A549 treated with AZD2906 at 1 μM for 4 hours (cell line): ENCODE results near the gene HJV. TPM values are rescaled to one million over a fixed set of nuclear protein-coding genes. Genes with fewer than 3 reads are reported as not detected.

Source experiments
- total RNA-seq: library from RNA; stranded (reverse); fragments of 200-300 nt; extraction: Qiagen RNA extraction; gene quantifications from 5 replicates; pipeline ENCODE4 v1.2.3, GENCODE V29; 2022

Gene HJV, protein sequence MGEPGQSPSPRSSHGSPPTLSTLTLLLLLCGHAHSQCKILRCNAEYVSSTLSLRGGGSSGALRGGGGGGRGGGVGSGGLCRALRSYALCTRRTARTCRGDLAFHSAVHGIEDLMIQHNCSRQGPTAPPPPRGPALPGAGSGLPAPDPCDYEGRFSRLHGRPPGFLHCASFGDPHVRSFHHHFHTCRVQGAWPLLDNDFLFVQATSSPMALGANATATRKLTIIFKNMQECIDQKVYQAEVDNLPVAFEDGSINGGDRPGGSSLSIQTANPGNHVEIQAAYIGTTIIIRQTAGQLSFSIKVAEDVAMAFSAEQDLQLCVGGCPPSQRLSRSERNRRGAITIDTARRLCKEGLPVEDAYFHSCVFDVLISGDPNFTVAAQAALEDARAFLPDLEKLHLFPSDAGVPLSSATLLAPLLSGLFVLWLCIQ
- total RNA-seq = not detected in 5 replicates

DNA sequence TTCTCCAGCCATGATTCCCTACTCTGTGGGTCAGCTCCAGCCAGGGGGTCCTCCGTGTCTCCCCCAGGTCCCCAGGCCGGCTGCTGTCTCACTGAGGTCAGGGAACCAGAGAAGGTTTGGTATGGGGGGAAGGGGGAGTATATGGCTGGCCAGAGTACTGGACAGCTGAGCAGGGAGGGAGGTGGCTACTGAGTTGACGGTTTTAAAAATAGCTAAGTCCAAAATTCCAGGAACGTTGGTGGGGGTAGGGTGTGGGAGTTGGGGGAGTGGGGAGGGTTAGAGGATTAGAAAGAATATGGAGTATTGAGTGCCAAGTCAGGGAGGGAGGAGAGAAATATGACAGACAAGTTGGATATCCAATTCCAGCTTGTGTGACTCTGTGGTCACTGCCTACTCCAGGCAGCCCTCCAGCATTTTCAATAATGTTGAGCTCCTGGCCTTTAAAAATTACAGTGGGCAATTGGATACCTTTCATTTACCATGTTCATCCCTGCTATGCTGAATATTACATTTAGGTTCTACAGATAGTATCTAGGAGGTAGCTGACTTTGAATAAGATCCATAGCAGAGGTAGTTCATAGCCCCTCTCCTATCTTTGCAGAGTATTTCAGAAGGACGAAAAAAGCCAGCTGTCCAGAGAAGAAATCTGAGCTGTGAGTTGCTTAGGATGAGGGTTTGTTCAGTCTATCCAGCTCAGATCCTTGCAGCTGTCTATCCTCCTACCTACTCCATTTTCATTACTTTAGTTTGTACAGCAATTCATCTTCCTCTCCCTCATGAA is at the start of gene HJV:
Gene HJV (minus strand): TSS at position 114 of the 781 bp plus-strand sequence. CDS start 1,504 bp downstream, outside the sequence.

GRCh38 chr1:145996433-145997015 is 25.0 kb downstream of the HJV start, which contains the start of gene TXNIP:
Gene TXNIP (minus strand): TSS chr1:145996579. CDS start chr1:145996266, 313 bp downstream.

Other genes with a start within 250 kb of the HJV start
- 11.6 to 15.3 TPM (median 14.1 TPM) in 5 replicates for gene RNF115, start 197.6 kb downstream of the HJV start, total RNA-seq
- gene POLR3C, start 197.5 kb downstream of the HJV start, total RNA-seq = 36.1 to 44.9 TPM (median 37.8 TPM) in 5 replicates
- 6.6 to 8.5 TPM (median 7.2 TPM) in 5 replicates for gene NUDT17, start 176.1 kb downstream of the HJV start, total RNA-seq
- gene PIAS3, start 162.7 kb downstream of the HJV start, total RNA-seq = 37.4 to 45.5 TPM (median 42.8 TPM) in 5 replicates
- 0.03 to 0.06 TPM (median 0.03 TPM) in 4 of 5 replicates, not detected in the other for gene ANKRD35, start 135.9 kb downstream of the HJV start, total RNA-seq
- gene ITGA10, start 111.7 kb downstream of the HJV start, total RNA-seq = 1.3 to 2.1 TPM (median 1.5 TPM) in 5 replicates
- gene PEX11B, start 103.0 kb downstream of the HJV start, total RNA-seq = 34.4 to 41.1 TPM (median 38.2 TPM) in 5 replicates
- gene RBM8A, start 94.3 kb downstream of the HJV start, total RNA-seq = 212 to 255 TPM (median 223 TPM) in 5 replicates
- 10.7 to 15.2 TPM (median 12.5 TPM) in 5 replicates for gene LIX1L, start 63.7 kb downstream of the HJV start, total RNA-seq
- gene ANKRD34A, start 57.2 kb downstream of the HJV start, total RNA-seq = 0.21 to 0.30 TPM (median 0.25 TPM) in 5 replicates
- 11.0 to 12.0 TPM (median 11.4 TPM) in 5 replicates for gene POLR3GL, start 57.0 kb downstream of the HJV start, total RNA-seq
- gene TXNIP, start 25.2 kb downstream of the HJV start, total RNA-seq = 0.24 to 0.89 TPM (median 0.64 TPM) in 5 replicates
- gene NBPF10, start 123.1 kb upstream of the HJV start, total RNA-seq = 0.92 to 1.3 TPM (median 1.2 TPM) in 5 replicates
- 24.5 to 33.4 TPM (median 31.7 TPM) in 5 replicates for gene NOTCH2NLA, start 207.3 kb upstream of the HJV start, total RNA-seq